ENCODE data around the gene ZNF555. TPM values are rescaled to one million over a fixed set of nuclear protein-coding genes. Genes with fewer than 3 reads are reported as not detected.

The ZNF555 gene
- total RNA-seq, 3 donors from 2014 or later: 4.6 to 10.7 (median 7.5) TPM

- intact Hi-C loops (cut with DNase I; ENCODE audit: low total_unique reads): loop anchor here (5.0 kb wide), 1 partner anchor 458 kb away; no protein-coding TSS in a partner anchor
These were observed 21.6 kb upstream of the ZNF555 start, which contains the start of gene ZNF554 for GRCh38 chr19:2819540-2820111. Gene ZNF554, plus strand, starts transcription at chr19:2819868. Its CDS starts 204 bp downstream, at chr19:2820072.

GRCh38 chr19:2820112-2820702 is 21.1 kb upstream of the ZNF555 start:
- Histone ChIP-seq H3K27ac (peak overlapping the region; percentile 71 to 76), H3K36me3 (no peaks in the 10 kb centered on the region), H3K4me1 (no peaks in the 10 kb centered on the region), H3K9me3 (no peaks in the 10 kb centered on the region), H3K4me3 (peak overlapping the region; percentile 70 to 93 (median 92)), H3K27me3 (no peaks in the 10 kb centered on the region)
- intact Hi-C loops (cut with DNase I; ENCODE audit: low total_unique reads): no loop called here
- TF ChIP-seq POLR2AphosphoS5 (IDR thresholded peaks at IDR 0.05) (no peak), POLR2A (IDR thresholded peaks at IDR 0.05) (no peak), CTCF (IDR thresholded peaks at IDR 0.05) (no peak)
- no peak for DNase-seq (ENCODE audit: low spot score in 2 of 2)

More at GRCh38 chr19:2819540-2820111, 21.6 kb upstream of the ZNF555 start, which contains the start of gene ZNF554:
- no peaks in the 10 kb centered on the region for H3K27me3 ChIP-seq
- H3K4me1 ChIP-seq: no peaks in the 10 kb centered on the region
- no peaks in the 10 kb centered on the region for H3K9me3 ChIP-seq
- H3K36me3 ChIP-seq: no peaks in the 10 kb centered on the region
- TF ChIP-seq CTCF (IDR thresholded peaks at IDR 0.05): peak; percentile 93 to 96 (median 96)
- peak; percentile 15 to 66 (median 56) for TF ChIP-seq POLR2AphosphoS5 (IDR thresholded peaks at IDR 0.05)
- TF ChIP-seq POLR2A (IDR thresholded peaks at IDR 0.05): no peak
- peak; percentile 95 to 98 for DNase-seq (ENCODE audit: low spot score in 2 of 2)
- H3K4me3 ChIP-seq: peak within 1 kb of the TSS; percentile 70 to 93 (median 92)
- H3K27ac ChIP-seq: peak within 1 kb of the TSS; percentile 71 to 76

- Histone ChIP-seq H3K4me3 (no peak overlapping the region), H3K27me3 (no peaks in the 10 kb centered on the region), H3K27ac (no peak overlapping the region), H3K9me3 (peaks cover 0 to under 1% of the 10 kb centered on the region in 2 donors), H3K4me1 (no peaks in the 10 kb centered on the region), H3K36me3 (no peaks in the 10 kb centered on the region)
- intact Hi-C loops (cut with DNase I; ENCODE audit: low total_unique reads): no loop called here
- no peak for TF ChIP-seq POLR2AphosphoS5 (IDR thresholded peaks at IDR 0.05)
- TF ChIP-seq CTCF (IDR thresholded peaks at IDR 0.05): no peak
- TF ChIP-seq POLR2A (IDR thresholded peaks at IDR 0.05): no peak
- DNase-seq (ENCODE audit: low spot score in 2 of 2): no peak
These were observed 18.4 kb upstream of the ZNF555 start for GRCh38 chr19:2822846-2823245.

- intact Hi-C loops (cut with DNase I; ENCODE audit: low total_unique reads): no loop called here
- TF ChIP-seq CTCF (IDR thresholded peaks at IDR 0.05): no peak
- TF ChIP-seq POLR2A (IDR thresholded peaks at IDR 0.05): no peak
- no peak for TF ChIP-seq POLR2AphosphoS5 (IDR thresholded peaks at IDR 0.05)
- Histone ChIP-seq H3K36me3 (no peaks in the 10 kb centered on the region), H3K4me1 (no peaks in the 10 kb centered on the region), H3K27ac (no peak overlapping the region), H3K9me3 (peaks cover 0 to 9% of the 10 kb centered on the region in 2 donors), H3K4me3 (no peak overlapping the region), H3K27me3 (no peaks in the 10 kb centered on the region)
- DNase-seq (ENCODE audit: low spot score in 2 of 2): no peak
These were observed 17.6 kb upstream of the ZNF555 start for GRCh38 chr19:2823646-2824045.

GRCh38 chr19:2824129-2824528 is 17.1 kb upstream of the ZNF555 start:
- H3K4me1 ChIP-seq: no peaks in the 10 kb centered on the region
- intact Hi-C loops (cut with DNase I; ENCODE audit: low total_unique reads): no loop called here
- no peaks in the 10 kb centered on the region for H3K36me3 ChIP-seq
- TF ChIP-seq POLR2AphosphoS5 (IDR thresholded peaks at IDR 0.05) (no peak), CTCF (IDR thresholded peaks at IDR 0.05) (no peak), POLR2A (IDR thresholded peaks at IDR 0.05) (no peak)
- no peak for DNase-seq (ENCODE audit: low spot score in 2 of 2)
- H3K27me3 ChIP-seq: no peaks in the 10 kb centered on the region
- H3K4me3 ChIP-seq: no peak overlapping the region
- H3K27ac ChIP-seq: no peak overlapping the region
- H3K9me3 ChIP-seq: peaks cover 1 to 10% of the 10 kb centered on the region in 2 donors
